Lower leg skin (tissue), 3 donors: Measurements from ENCODE around the gene MAGI2.

Experiments
- CTCF ChIP-seq, 3 donors: fragments of 450-650 bp; IDR thresholded peaks; one replicate each; pipeline ENCODE4 v1.5.1; 2016; ENCODE audit warnings: antibody characterized with exemption in 3 of 3, mild to moderate bottlenecking in 3 of 3, moderate library complexity in 2 of 3
- POLR2A ChIP-seq, 2 donors: fragments of 450-650 bp; IDR thresholded peaks; one replicate each; pipeline ENCODE4 v1.6.1; 2016 to 2017; ENCODE audit warnings: antibody characterized with exemption in 2 of 2, mild to moderate bottlenecking in 1 of 2, moderate library complexity in 1 of 2

GRCh38 chr7:78206769-78207168 lies 1246.7 kb downstream of the MAGI2 start:
- no peak for TF ChIP-seq CTCF (IDR thresholded peaks at IDR 0.05)
- TF ChIP-seq POLR2A (IDR thresholded peaks at IDR 0.05), result no peak
